IMR-90 (cell line): ENCODE data around the gene PRKN. TPM values are rescaled to one million over a fixed set of nuclear protein-coding genes. Genes with fewer than 3 reads are reported as not detected.

Experiments used
- ATAC-seq: fragments of 200-7000 bp; cut with Tn5 transposase; 2 replicates; pipeline ENCODE4 v1.9.1; 2020; ENCODE audit warnings: low read depth, mild to moderate bottlenecking, moderate library complexity
- BruUV-seq: library from RNA; stranded (reverse); fragments of 400-500 nt; replicated peaks from 2 replicates; lab custom pipeline; 2021; lab: Mats Ljungman, UMichigan
- CTCF ChIA-PET: fragments of 300-600 bp; formaldehyde crosslinking; extraction: SDS; loops from one replicate; lab custom pipeline; 2021; ENCODE audit warnings: antibody characterized with exemption; lab: Yijun Ruan, JAX
- POLR2A ChIA-PET: fragments of 300-600 bp; sonication (Branson Sonifier 250); formaldehyde crosslinking; loops from one replicate; lab custom pipeline; 2022; ENCODE audit warnings: antibody characterized with exemption; ENCODE audit not compliant: unreplicated experiment; lab: Charles Lee
- DNase-seq: peaks from one replicate; pipeline ENCODE4 v3.0.0; 2013
- H2AFZ ChIP-seq: replicated peaks from 2 replicates; pipeline ENCODE3; 2013; ENCODE audit warnings: low read length, mild to moderate bottlenecking; ENCODE audit not compliant: poor library complexity
- H2AK5ac ChIP-seq: 2 replicates; pipeline ENCODE4 v1.6.1; 2013; ENCODE audit warnings: low read depth, low read length, inconsistent platforms
- H2AK9ac ChIP-seq: replicated peaks from 2 replicates; pipeline ENCODE3; 2013; ENCODE audit warnings: mild to moderate bottlenecking, low read depth, low read length, moderate library complexity; ENCODE audit not compliant: poor library complexity
- H2BK120ac ChIP-seq: 2 replicates; pipeline ENCODE4 v1.6.1; 2013; ENCODE audit warnings: low read depth, low read length, inconsistent platforms
- H2BK15ac ChIP-seq: 3 replicates; pipeline ENCODE4 v1.6.1; 2013; ENCODE audit warnings: low read depth, low read length, inconsistent platforms
- H2BK20ac ChIP-seq: 2 replicates; pipeline ENCODE4 v1.6.1; 2013; ENCODE audit warnings: low read depth, mild to moderate bottlenecking, inconsistent platforms, low read length, moderate library complexity
- H2BK5ac ChIP-seq: 2 replicates; pipeline ENCODE4 v1.6.1; 2013; ENCODE audit warnings: mild to moderate bottlenecking, low read depth, low read length, inconsistent platforms; ENCODE audit not compliant: poor library complexity, severe bottlenecking
- H3K14ac ChIP-seq: replicated peaks from 2 replicates; pipeline ENCODE4 v1.6.1; 2013; ENCODE audit warnings: low read depth, low read length, inconsistent platforms
- H3K18ac ChIP-seq: 2 replicates; pipeline ENCODE4 v1.6.1; 2013; ENCODE audit warnings: low read depth, low read length, control low read depth
- H3K23ac ChIP-seq: 2 replicates; pipeline ENCODE4 v1.6.1; 2013; ENCODE audit warnings: low read depth, low read length, inconsistent platforms
- H3K27ac ChIP-seq: 2 replicates; pipeline ENCODE4 v1.5.1; 2013; ENCODE audit warnings: mild to moderate bottlenecking, control low read depth, low read length; ENCODE audit not compliant: insufficient read depth
- H3K27me3 ChIP-seq: 2 replicates; pipeline ENCODE4 v1.6.1; 2013; ENCODE audit warnings: low read length; ENCODE audit not compliant: control insufficient read depth, insufficient read depth
- H3K36me3 ChIP-seq: 2 replicates; pipeline ENCODE4 v1.6.1; 2013; ENCODE audit warnings: low read length, mixed read lengths; ENCODE audit not compliant: control insufficient read depth, insufficient read depth
- H3K4ac ChIP-seq: 2 replicates; pipeline ENCODE4 v1.6.1; 2013; ENCODE audit warnings: low read depth, low read length, inconsistent platforms
- H3K4me1 ChIP-seq: 2 replicates; pipeline ENCODE4 v1.6.1; 2013; ENCODE audit warnings: low read length, mixed read lengths; ENCODE audit not compliant: control insufficient read depth, insufficient read depth
- H3K4me2 ChIP-seq: 2 replicates; pipeline ENCODE4 v1.6.1; 2013; ENCODE audit warnings: low read depth, mild to moderate bottlenecking, control low read depth, low read length, moderate library complexity
- H3K4me3 ChIP-seq: 2 replicates; pipeline ENCODE4 v1.5.1; 2013; ENCODE audit warnings: low read depth, mild to moderate bottlenecking, control low read depth, low read length, moderate library complexity; ENCODE audit not compliant: insufficient read depth
- H3K56ac ChIP-seq: 2 replicates; pipeline ENCODE4 v1.6.1; 2013; ENCODE audit warnings: low read length, inconsistent platforms; ENCODE audit not compliant: insufficient read depth; ENCODE audit errors: extremely low read depth
- H3K79me1 ChIP-seq, 2 experiments: 2 replicates each; pipeline ENCODE4 v1.6.1; 2013; ENCODE audit warnings: low read length in 2 of 2, inconsistent platforms in 1 of 2, low read depth in 1 of 2
- H3K9ac ChIP-seq: 2 replicates; pipeline ENCODE4 v1.6.1; 2013; ENCODE audit warnings: low read depth, low read length, control low read depth
- H3K9me1 ChIP-seq: 2 replicates; pipeline ENCODE4 v1.6.1; 2013; ENCODE audit warnings: low read length, inconsistent platforms; ENCODE audit not compliant: insufficient read depth
- H3K9me3 ChIP-seq: 2 replicates; pipeline ENCODE4 v1.6.1; 2013; ENCODE audit warnings: low read length; ENCODE audit not compliant: control insufficient read depth, insufficient read depth
- H4K20me1 ChIP-seq: 2 replicates; pipeline ENCODE4 v1.6.1; 2013; ENCODE audit warnings: low read length, inconsistent platforms; ENCODE audit not compliant: insufficient read depth
- H4K5ac ChIP-seq: 2 replicates; pipeline ENCODE4 v1.6.1; 2013; ENCODE audit warnings: mild to moderate bottlenecking, low read depth, low read length, control low read depth
- H4K8ac ChIP-seq, 2 experiments: 2 replicates each; pipeline ENCODE4 v1.6.1; 2013; ENCODE audit warnings: low read depth in 2 of 2, low read length in 2 of 2, control low read depth in 1 of 2, inconsistent platforms in 1 of 2
- H4K91ac ChIP-seq: 2 replicates; pipeline ENCODE4 v1.6.1; 2013; ENCODE audit warnings: low read depth, low read length, inconsistent platforms; ENCODE audit not compliant: insufficient read depth
- RAD21 ChIP-seq: IDR thresholded peaks from 2 replicates; pipeline ENCODE4 v1.6.1; 2012; ENCODE audit warnings: low read length, improper control_type of control experiment
- SMC3 ChIP-seq: fragments of 150-350 bp; IDR thresholded peaks from 2 replicates; pipeline ENCODE4 v1.6.1; 2016; ENCODE audit warnings: low read depth, mild to moderate bottlenecking, antibody characterized with exemption, low read length, moderate library complexity
- WGBS, 2 experiments: methylation state at CpG; one replicate each; pipeline versions ENCODE4 v1.1.5 to v1.1.7; 2013; ENCODE audit warnings: missing lambda C conversion rate in 2 of 2; ENCODE audit not compliant: insufficient read length in 1 of 2; ENCODE audit errors: extremely low coverage in 2 of 2; 5-methylcytosine and 5-hydroxymethylcytosine counted together
- dilution Hi-C: fragments of 300-500 bp; cut with HindIII; formaldehyde crosslinking; loops from one replicate; pipeline ENCODE4 v1.14.3; 2018; ENCODE audit warnings: low sequenced_read_pairs; ENCODE audit not compliant: unreplicated experiment
- in situ Hi-C: fragments of 300-500 bp; cut with MboI; formaldehyde crosslinking; loops from 3 replicates; pipeline ENCODE4 v1.14.3; 2019; ENCODE audit warnings: low sequenced_read_pairs, inconsistent platforms, mixed read lengths
- intact Hi-C: fragments of 100-400 bp; cut with micrococcal nuclease; formaldehyde crosslinking; loops from 2 replicates; pipeline ENCODE4 v1.10.0; 2022
- polyA plus RNA-seq, 3 experiments: library from polyadenylated mRNA; depleted of rRNA; stranded (reverse); fragments of >200 nt; gene quantifications; 2 replicates each; pipeline ENCODE4 v1.2.3, GENCODE V29; 2012; ENCODE audit warnings: low replicate concordance in 1 of 3
- total RNA-seq: library from RNA; depleted of rRNA; stranded (reverse); fragments of >200 nt; gene quantifications from 2 replicates; pipeline ENCODE4 v1.2.3, GENCODE V29; 2012

Gene PRKN
- total and polyA plus RNA-seq, 2 of the 4 experiments (the other 2 are of a cell fraction): 0.15 to 0.18 TPM

- H3K9ac ChIP-seq: no peak overlapping the region
- ChIA-PET CTCF (no interaction called here), POLR2A (no interaction called here)
- H3K18ac ChIP-seq: no peak overlapping the region
- no peak overlapping the region for H3K4me2 ChIP-seq
- no peaks in the 10 kb centered on the region for H3K4me1 ChIP-seq
- H3K9me1 ChIP-seq: no peaks in the 10 kb centered on the region
- no peak overlapping the region for H2BK120ac ChIP-seq
- no peak overlapping the region for H3K23ac ChIP-seq
- H2BK15ac ChIP-seq: no peak overlapping the region
- H2BK20ac ChIP-seq: no peak overlapping the region
- no peak overlapping the region for H4K8ac ChIP-seq
- no peak overlapping the region for H3K4ac ChIP-seq
- no peak overlapping the region for H3K4me3 ChIP-seq
- in situ Hi-C loops: no loop called here
- H3K14ac ChIP-seq: no peak overlapping the region
- H3K27ac ChIP-seq: no peak overlapping the region
- H3K9me3 ChIP-seq: peaks cover 25% of the 10 kb centered on the region
- no peak overlapping the region for H2AK5ac ChIP-seq
- no peaks in the 10 kb centered on the region for H4K20me1 ChIP-seq
- no peaks in the 10 kb centered on the region for H3K79me1 ChIP-seq
- dilution Hi-C loops: no loop called here
- H4K5ac ChIP-seq: no peak overlapping the region
- H2BK5ac ChIP-seq: no peak overlapping the region
- ATAC-seq (no peak), DNase-seq (no peak)
- H3K27me3 ChIP-seq: no peaks in the 10 kb centered on the region
- H4K91ac ChIP-seq: no peak overlapping the region
- H3K36me3 ChIP-seq: no peaks in the 10 kb centered on the region
- no TSS peak for BruUV-seq
- no peak overlapping the region for H2AFZ ChIP-seq
- no peak for TF ChIP-seq SMC3
- TF ChIP-seq RAD21: no peak
- no peak overlapping the region for H3K56ac ChIP-seq
- intact Hi-C loops: no loop called here
- no CpG with 5 or more reads among the region's 3 CpGs for WGBS, 2 experiments
- H2AK9ac ChIP-seq: no peak overlapping the region
These were observed 471.2 kb downstream of the PRKN start for GRCh38 chr6:162256361-162256760.
